ENCODE measurements around the gene CBLB.

GRCh38 chr3:105824129-105824528 is 44.7 kb downstream of the CBLB start:
- no peak for TF ChIP-seq CTCF (IDR thresholded peaks at IDR 0.05; ENCODE audit: insufficient read depth, low read depth, low read length)
- TF ChIP-seq EZH2 (IDR thresholded peaks at IDR 0.05; ENCODE audit: insufficient read depth, low read length): no peak

Data from astrocyte (in vitro differentiated cells and primary cell).